MM.1S (cell line): ENCODE data around the gene CD99L2.

Experiments used
- DNase-seq: peaks from one replicate; pipeline ENCODE4 v3.0.0-alpha.2; 2015
- H2AFZ ChIP-seq: fragments of 300-600 bp; sonication (generic); 2 replicates; pipeline ENCODE4 v1.6.0; 2016; ENCODE audit warnings: antibody characterized with exemption, low read length
- H3F3A ChIP-seq: fragments of 300-600 bp; sonication (generic); 2 replicates; pipeline ENCODE4 v1.6.1; 2016; ENCODE audit warnings: mild to moderate bottlenecking, antibody characterized with exemption, low read length, moderate library complexity, mixed read lengths; ENCODE audit not compliant: insufficient read depth
- H3K27ac ChIP-seq: fragments of 300-600 bp; sonication (generic); 2 replicates; pipeline ENCODE4 v1.5.1; 2016; ENCODE audit warnings: mild to moderate bottlenecking, low read length
- H3K27me3 ChIP-seq: fragments of 300-600 bp; sonication (generic); replicated peaks from 2 replicates; pipeline ENCODE4 v1.6.0; 2016; ENCODE audit warnings: low read length; ENCODE audit not compliant: insufficient read depth
- H3K36me3 ChIP-seq: fragments of 300-600 bp; sonication (generic); replicated peaks from 2 replicates; pipeline ENCODE4 v1.6.1; 2016; ENCODE audit warnings: mild to moderate bottlenecking, low read length, mixed read lengths; ENCODE audit not compliant: insufficient read depth
- H3K4me1 ChIP-seq: fragments of 300-600 bp; sonication (generic); 2 replicates; pipeline ENCODE4 v1.6.1; 2016; ENCODE audit warnings: low read length, mixed read lengths
- H3K4me2 ChIP-seq: fragments of 300-600 bp; sonication (generic); 2 replicates; pipeline ENCODE4 v1.6.0; 2016; ENCODE audit warnings: low read depth, low read length
- H3K4me3 ChIP-seq: fragments of 300-600 bp; sonication (generic); 2 replicates; pipeline ENCODE4 v1.5.1; 2016; ENCODE audit warnings: low read length, mixed read lengths
- H3K79me2 ChIP-seq: fragments of 300-600 bp; sonication (generic); 2 replicates; pipeline ENCODE4 v1.6.1; 2016; ENCODE audit warnings: mixed run types, low read length, mixed read lengths
- H3K9ac ChIP-seq: fragments of 300-600 bp; sonication (generic); 2 replicates; pipeline ENCODE4 v1.6.1; 2016; ENCODE audit warnings: low read length, mixed read lengths
- H3K9me2 ChIP-seq: fragments of 300-600 bp; sonication (generic); replicated peaks from 2 replicates; pipeline ENCODE4 v1.6.1; 2016; ENCODE audit warnings: mild to moderate bottlenecking, low read length, mixed read lengths; ENCODE audit not compliant: insufficient read depth
- H3K9me3 ChIP-seq: fragments of 300-600 bp; sonication (generic); replicated peaks from 2 replicates; pipeline ENCODE4 v1.6.1; 2016; ENCODE audit warnings: mild to moderate bottlenecking, low read length, mixed read lengths; ENCODE audit not compliant: insufficient read depth
- H4K20me1 ChIP-seq: fragments of 300-600 bp; sonication (generic); 2 replicates; pipeline ENCODE4 v1.6.1; 2016; ENCODE audit warnings: mild to moderate bottlenecking, low read length, moderate library complexity, mixed read lengths; ENCODE audit not compliant: insufficient read depth
- CTCF ChIP-seq: fragments of 300-600 bp; sonication (generic); IDR thresholded peaks from 2 replicates; pipeline ENCODE4 v1.5.1; 2016; ENCODE audit warnings: antibody characterized with exemption, low read length, mixed read lengths
- EZH2 ChIP-seq: fragments of 300-600 bp; sonication (generic); optimal IDR thresholded peaks from 2 replicates; pipeline ENCODE3; 2017; ENCODE audit warnings: low read depth, mild to moderate bottlenecking, antibody characterized with exemption, low read length, mixed read lengths
- EZH2phosphoT487 ChIP-seq: fragments of 300-600 bp; sonication (generic); IDR thresholded peaks from 2 replicates; pipeline ENCODE4 v1.6.1; 2018; ENCODE audit warnings: antibody characterized with exemption, low read length

The CD99L2 gene

GRCh38 chrX:150929058-150929457 is 30.6 kb upstream of the CD99L2 start:
- Histone ChIP-seq H4K20me1 (no peaks in the 10 kb centered on the region), H3K9me2 (no peaks in the 10 kb centered on the region), H3F3A (no peaks in the 10 kb centered on the region), H3K4me3 (no peak overlapping the region), H2AFZ (no peak overlapping the region), H3K27me3 (no peaks in the 10 kb centered on the region), H3K9me3 (no peaks in the 10 kb centered on the region), H3K79me2 (no peaks in the 10 kb centered on the region), H3K27ac (no peak overlapping the region), H3K36me3 (no peaks in the 10 kb centered on the region), H3K4me2 (no peak overlapping the region), H3K4me1 (no peaks in the 10 kb centered on the region), H3K9ac (no peak overlapping the region)
- DNase-seq: no peak
- no peak for TF ChIP-seq EZH2phosphoT487
- no peak for TF ChIP-seq CTCF
- no peak for TF ChIP-seq EZH2

DNA sequence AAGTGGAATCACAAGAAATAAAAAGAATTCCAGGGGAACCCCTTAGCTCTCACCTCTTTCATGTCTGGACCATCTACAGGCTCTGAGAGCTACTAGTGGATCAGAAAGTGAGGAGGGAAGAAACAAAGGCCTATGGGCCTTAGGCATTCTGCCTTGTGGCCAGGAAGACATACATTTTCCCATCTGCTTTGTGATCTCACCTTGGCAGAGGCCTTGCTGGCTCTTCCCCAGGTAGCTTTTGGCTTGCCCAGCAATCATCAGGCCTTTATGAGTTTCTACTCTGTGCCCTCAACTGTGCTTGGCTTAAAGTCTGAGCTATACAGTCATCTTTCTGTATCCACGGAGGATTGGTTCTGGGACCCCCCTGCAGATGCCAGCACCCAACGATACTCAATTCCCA is 28.3 kb upstream of the CD99L2 start:
- H3K27me3 ChIP-seq: no peaks in the 10 kb centered on the region
- H3K9ac ChIP-seq: no peak overlapping the region
- no peaks in the 10 kb centered on the region for H3K9me2 ChIP-seq
- no peaks in the 10 kb centered on the region for H3K36me3 ChIP-seq
- H3F3A ChIP-seq: no peaks in the 10 kb centered on the region
- no peak for TF ChIP-seq EZH2phosphoT487
- TF ChIP-seq CTCF: no peak
- TF ChIP-seq EZH2: no peak
- H3K9me3 ChIP-seq: no peaks in the 10 kb centered on the region
- H3K4me1 ChIP-seq: no peaks in the 10 kb centered on the region
- H3K4me2 ChIP-seq: no peak overlapping the region
- H3K4me3 ChIP-seq: no peak overlapping the region
- no peaks in the 10 kb centered on the region for H3K79me2 ChIP-seq
- no peak overlapping the region for H2AFZ ChIP-seq
- no peak for DNase-seq
- no peak overlapping the region for H3K27ac ChIP-seq
- no peaks in the 10 kb centered on the region for H4K20me1 ChIP-seq

DNA sequence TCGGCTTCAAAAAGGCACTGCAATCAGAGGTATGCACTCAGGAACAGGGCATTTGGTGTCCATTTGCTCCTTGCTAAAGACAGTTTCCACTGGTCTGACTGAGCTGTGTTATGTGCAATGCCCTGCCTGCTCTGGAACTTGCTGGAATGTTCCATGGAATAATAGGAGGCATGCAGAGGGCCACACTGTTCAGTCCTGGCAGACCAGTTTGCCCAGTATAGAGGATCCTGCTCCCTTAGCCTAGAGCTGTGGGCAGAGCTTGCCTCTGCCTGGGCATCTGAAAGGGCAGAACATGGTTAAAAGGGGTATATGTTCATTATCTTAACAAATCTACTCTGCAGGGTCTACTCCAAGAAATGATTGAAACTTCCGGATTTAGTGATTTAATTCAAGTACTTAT is 27.8 kb upstream of the CD99L2 start:
- H3K9me3 ChIP-seq: no peaks in the 10 kb centered on the region

More for the DNA sequence above, 27.8 kb upstream of the CD99L2 start:
- no peaks in the 10 kb centered on the region for H3K9me2 ChIP-seq
- H3K79me2 ChIP-seq: no peaks in the 10 kb centered on the region
- no peaks in the 10 kb centered on the region for H3K4me1 ChIP-seq
- H3K36me3 ChIP-seq: no peaks in the 10 kb centered on the region
- DNase-seq: no peak
- no peaks in the 10 kb centered on the region for H3F3A ChIP-seq
- TF ChIP-seq EZH2phosphoT487 (no peak), CTCF (no peak)
- H3K9ac ChIP-seq: no peak overlapping the region
- H3K27me3 ChIP-seq: no peaks in the 10 kb centered on the region
- H3K4me3 ChIP-seq: no peak overlapping the region
- no peak overlapping the region for H3K4me2 ChIP-seq
- no peak overlapping the region for H3K27ac ChIP-seq
- no peak overlapping the region for H2AFZ ChIP-seq
- H4K20me1 ChIP-seq: no peaks in the 10 kb centered on the region
